ENCODE data around the gene AK9.

The AK9 gene

GRCh38 chr6:109515781-109516409 lies 175.1 kb downstream of the AK9 start:
- H3K4me3 ChIP-seq (ENCODE audit: low read depth, low read length): no peak overlapping the region
- TF ChIP-seq CTCF (IDR thresholded peaks at IDR 0.05; ENCODE audit: borderline replicate concordance, insufficient read depth, low read depth, low read length): no peak

DNA sequence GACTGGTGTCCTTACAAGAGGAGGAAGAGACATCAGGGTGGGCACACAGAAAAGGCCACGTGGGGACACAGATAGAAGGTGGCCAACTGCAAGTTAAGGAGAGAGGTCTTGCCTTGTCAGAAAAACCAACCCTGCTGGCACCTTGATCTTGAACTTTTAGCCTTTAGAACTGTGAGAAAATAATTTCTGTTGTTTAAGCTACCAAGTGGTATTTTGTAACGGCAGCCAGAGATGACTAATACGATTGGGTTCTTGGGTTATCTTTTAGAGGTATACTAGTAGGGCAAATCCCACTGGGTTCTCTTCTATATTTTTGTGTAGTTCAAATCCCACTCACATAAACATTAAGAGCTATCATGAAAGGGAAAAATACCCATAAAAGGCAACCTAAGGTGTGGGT lies 176.1 kb downstream of the AK9 start:
- H3K4me3 ChIP-seq (ENCODE audit: low read depth, low read length): no peak overlapping the region
- TF ChIP-seq CTCF (IDR thresholded peaks at IDR 0.05; ENCODE audit: borderline replicate concordance, insufficient read depth, low read depth, low read length): no peak

GRCh38 chr6:109513571-109514071 lies 177.4 kb downstream of the AK9 start:
- no peak for TF ChIP-seq CTCF (IDR thresholded peaks at IDR 0.05; ENCODE audit: borderline replicate concordance, insufficient read depth, low read depth, low read length)
- H3K4me3 ChIP-seq (ENCODE audit: low read depth, low read length): no peak overlapping the region

DNA sequence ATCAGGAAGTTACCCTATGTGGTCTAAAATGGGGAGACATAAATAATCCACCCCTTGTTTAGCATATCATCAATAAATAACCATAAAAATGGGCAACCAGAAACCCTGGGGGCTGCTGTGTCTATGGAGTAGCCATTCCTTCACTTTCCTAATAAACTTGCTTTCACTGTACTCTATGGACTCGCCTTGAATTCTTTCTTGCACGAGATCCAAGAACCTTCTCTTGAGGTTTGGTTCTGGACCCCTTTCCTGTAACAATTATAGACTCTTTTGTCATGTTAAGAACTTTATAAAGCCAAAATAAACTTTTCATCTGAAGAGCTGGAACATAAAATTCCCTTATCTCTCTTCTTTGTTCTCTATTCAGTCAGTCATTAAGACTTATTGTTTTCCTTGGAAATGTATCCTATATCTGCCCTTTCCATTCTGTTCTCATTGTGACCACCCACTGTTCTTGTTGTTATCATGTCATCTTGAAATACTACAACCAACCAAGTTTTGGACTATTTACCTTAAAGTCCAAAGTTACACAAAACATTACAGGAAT lies 178.7 kb downstream of the AK9 start:
- no peak for TF ChIP-seq CTCF (IDR thresholded peaks at IDR 0.05; ENCODE audit: borderline replicate concordance, insufficient read depth, low read depth, low read length)
- no peak overlapping the region for H3K4me3 ChIP-seq (ENCODE audit: low read depth, low read length)

- no peak overlapping the region for H3K4me3 ChIP-seq (ENCODE audit: low read depth, low read length)
Observed at GRCh38 chr6:109511832-109512231, 179.2 kb downstream of the AK9 start.

GRCh38 chr6:109510358-109510757 lies 180.6 kb downstream of the AK9 start:
- H3K4me3 ChIP-seq (ENCODE audit: low read depth, low read length): no peak overlapping the region

More at GRCh38 chr6:109511832-109512231, 179.2 kb downstream of the AK9 start:
- TF ChIP-seq CTCF (IDR thresholded peaks at IDR 0.05; ENCODE audit: borderline replicate concordance, insufficient read depth, low read depth, low read length): no peak

More at GRCh38 chr6:109510358-109510757, 180.6 kb downstream of the AK9 start:
- TF ChIP-seq CTCF (IDR thresholded peaks at IDR 0.05; ENCODE audit: borderline replicate concordance, insufficient read depth, low read depth, low read length): no peak
